AG04450 (cell line): ENCODE results near the gene CACHD1. TPM values are rescaled to one million over a fixed set of nuclear protein-coding genes. Genes with fewer than 3 reads are reported as not detected.
A peak's percentile ranks its signal among the peaks of the same experiment; 100 is the strongest.

Experiments
- CTCF ChIA-PET: fragments of 300-600, 350-600 bp; formaldehyde crosslinking; extraction: SDS; loops from one replicate; lab custom pipeline; 2022; ENCODE audit warnings: antibody characterized with exemption, inconsistent platforms; lab: Charles Lee
- POLR2A ChIA-PET: fragments of 350-600 bp; formaldehyde crosslinking; extraction: SDS; loops from one replicate; lab custom pipeline; 2021; ENCODE audit warnings: antibody characterized with exemption, inconsistent platforms; lab: Yijun Ruan, JAX
- DNase-seq: peaks from one replicate; pipeline ENCODE4 v3.0.0-alpha.2; 2011; ENCODE audit warnings: low read depth, low spot score
- H3K27ac ChIP-seq: one replicate; pipeline ENCODE4 v1.5.1; 2012; ENCODE audit warnings: low read depth, low read length, control low read depth
- H3K27me3 ChIP-seq: one replicate; pipeline ENCODE4 v1.6.0; 2012; ENCODE audit warnings: low read length; ENCODE audit not compliant: control insufficient read depth, insufficient read depth
- H3K4me3 ChIP-seq: 2 replicates; pipeline ENCODE4 v1.5.1; 2011; ENCODE audit warnings: mild to moderate bottlenecking, low read depth, low read length, control low read depth
- H3K9me3 ChIP-seq: 2 replicates; pipeline ENCODE4 v1.5.1; 2012; ENCODE audit warnings: low read length; ENCODE audit not compliant: control insufficient read depth, insufficient read depth
- polyA plus RNA-seq: library from polyadenylated mRNA; depleted of rRNA; stranded (reverse); fragments of >200 nt; gene quantifications from 2 replicates; pipeline ENCODE4 v1.2.3, GENCODE V29; 2011
- TF ChIP-seq, protein P1 (sequence below): IDR thresholded peaks from 2 replicates; pipeline ENCODE4 v1.5.1; 2011; ENCODE audit warnings: low read depth, low read length, control low read depth, inconsistent platforms

The CACHD1 gene
- polyA plus RNA-seq, 1 experiment, result 3.5 TPM

DNA sequence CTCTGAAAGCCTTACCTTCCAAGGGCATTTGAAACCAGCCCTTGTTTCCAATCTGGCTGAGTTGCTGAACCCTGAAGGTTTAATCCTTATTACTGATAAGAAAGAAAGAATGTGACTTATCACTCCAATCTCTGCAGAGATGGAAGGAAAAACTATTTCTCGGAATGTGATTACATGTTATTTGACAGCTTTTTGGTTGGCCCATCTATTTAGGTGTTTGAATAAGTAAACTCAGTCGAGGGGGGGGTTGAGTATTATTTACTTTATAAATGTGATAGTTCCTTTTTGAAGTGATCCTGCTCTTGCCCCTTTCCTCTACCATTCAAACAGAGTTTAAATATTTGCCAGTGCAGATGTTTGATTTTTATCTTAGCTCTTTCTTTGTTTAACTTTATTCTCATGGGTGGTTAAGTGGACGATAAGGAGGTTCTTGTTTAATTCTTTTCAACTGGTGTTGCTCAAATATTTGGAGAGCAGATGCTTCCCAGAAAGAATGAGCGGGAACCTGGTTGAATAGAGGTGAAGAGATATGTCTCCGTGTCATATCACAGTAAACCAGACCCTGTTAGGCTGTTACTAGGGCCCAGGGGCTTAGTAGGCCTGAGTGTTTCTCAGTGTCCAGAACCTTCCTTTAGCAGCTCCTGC is 126.1 kb downstream of the CACHD1 start:
- Histone ChIP-seq H3K9me3 (no peaks in the 10 kb centered on the region), H3K27ac (no peak overlapping the region), H3K4me3 (no peak overlapping the region), H3K27me3 (no peaks in the 10 kb centered on the region)
- TF ChIP-seq, protein P1, sequence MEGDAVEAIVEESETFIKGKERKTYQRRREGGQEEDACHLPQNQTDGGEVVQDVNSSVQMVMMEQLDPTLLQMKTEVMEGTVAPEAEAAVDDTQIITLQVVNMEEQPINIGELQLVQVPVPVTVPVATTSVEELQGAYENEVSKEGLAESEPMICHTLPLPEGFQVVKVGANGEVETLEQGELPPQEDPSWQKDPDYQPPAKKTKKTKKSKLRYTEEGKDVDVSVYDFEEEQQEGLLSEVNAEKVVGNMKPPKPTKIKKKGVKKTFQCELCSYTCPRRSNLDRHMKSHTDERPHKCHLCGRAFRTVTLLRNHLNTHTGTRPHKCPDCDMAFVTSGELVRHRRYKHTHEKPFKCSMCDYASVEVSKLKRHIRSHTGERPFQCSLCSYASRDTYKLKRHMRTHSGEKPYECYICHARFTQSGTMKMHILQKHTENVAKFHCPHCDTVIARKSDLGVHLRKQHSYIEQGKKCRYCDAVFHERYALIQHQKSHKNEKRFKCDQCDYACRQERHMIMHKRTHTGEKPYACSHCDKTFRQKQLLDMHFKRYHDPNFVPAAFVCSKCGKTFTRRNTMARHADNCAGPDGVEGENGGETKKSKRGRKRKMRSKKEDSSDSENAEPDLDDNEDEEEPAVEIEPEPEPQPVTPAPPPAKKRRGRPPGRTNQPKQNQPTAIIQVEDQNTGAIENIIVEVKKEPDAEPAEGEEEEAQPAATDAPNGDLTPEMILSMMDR, result no peak
- ChIA-PET POLR2A (no interaction called here), CTCF (no interaction called here)
- DNase-seq, result no peak

DNA sequence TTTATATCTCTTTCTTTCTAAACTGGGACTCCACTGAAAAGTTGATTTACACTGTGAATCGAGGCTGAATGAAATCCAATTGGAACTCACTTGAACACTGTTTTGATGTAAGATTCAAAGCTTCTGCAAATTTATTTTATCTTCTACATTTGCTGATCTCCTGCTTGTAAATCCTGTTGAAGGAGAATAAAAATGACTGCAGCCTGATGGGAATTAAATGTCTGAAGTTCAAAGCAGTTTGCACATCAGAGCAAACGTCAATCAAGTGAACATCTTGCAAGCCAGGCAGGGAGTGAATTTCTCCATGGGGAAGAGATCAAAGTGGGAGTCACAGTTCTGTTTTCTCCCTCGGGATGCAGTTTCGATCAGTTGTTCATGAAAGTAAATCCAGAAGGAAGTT is 127.2 kb downstream of the CACHD1 start:
- ChIA-PET POLR2A (no interaction called here), CTCF (interaction anchor here (1.7 kb wide), 1 partner anchor 14 kb away, joined by 5 read pairs; no protein-coding TSS in a partner anchor)
- TF ChIP-seq, protein P1, result no peak
- DNase-seq, result no peak
- no peaks in the 10 kb centered on the region for H3K9me3 ChIP-seq
- no peak overlapping the region for H3K27ac ChIP-seq
- H3K27me3 ChIP-seq, result no peaks in the 10 kb centered on the region
- H3K4me3 ChIP-seq, result no peak overlapping the region

DNA sequence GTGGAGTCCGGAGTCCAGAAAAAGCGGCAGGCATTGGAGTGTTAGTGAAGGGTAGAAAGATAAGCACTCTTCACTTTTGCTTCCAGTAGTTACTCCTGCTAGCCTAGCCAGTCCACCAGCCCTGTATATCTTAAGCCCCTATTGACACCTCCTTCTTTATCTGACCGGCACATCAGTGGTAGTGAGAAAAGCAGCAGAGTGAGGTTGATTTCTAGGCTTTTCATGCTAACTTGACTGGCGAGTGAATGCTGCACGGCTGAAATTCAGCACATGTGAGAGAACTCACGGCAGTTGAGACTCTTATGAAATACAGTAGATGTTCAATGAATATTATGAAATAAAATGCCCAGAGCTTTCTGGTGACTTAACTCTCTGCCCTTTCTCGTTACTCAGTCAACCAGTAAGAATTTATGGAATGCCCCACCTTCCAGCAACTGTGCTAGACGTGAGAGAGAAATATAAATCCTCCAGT is 128.2 kb downstream of the CACHD1 start:
- peak overlapping the region; percentile 31 for H3K4me3 ChIP-seq
- ChIA-PET POLR2A (no interaction called here), CTCF (interaction anchor here (1.7 kb wide), 1 partner anchor 15 kb away, joined by 5 read pairs; no protein-coding TSS in a partner anchor)

DNA sequence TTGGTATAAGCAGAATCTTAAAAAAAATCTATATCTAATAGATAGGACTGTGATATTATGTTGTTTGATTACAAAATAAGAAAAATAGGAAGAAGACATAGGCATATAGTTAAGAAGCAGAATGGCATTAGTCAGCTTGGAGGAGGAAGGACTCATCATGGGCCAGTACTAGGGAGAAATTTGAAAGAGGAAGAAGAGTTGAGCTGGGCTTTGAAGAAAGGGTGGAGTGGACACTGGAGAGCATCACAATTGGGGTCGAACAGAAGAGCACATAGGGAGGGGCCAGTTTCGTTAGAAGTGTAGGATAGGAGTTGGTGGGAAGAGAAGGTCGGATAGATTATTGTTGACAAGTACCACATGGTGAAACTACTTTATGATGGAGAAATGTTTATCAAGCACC is 129.3 kb downstream of the CACHD1 start:
- Histone ChIP-seq H3K4me3 (no peak overlapping the region), H3K9me3 (no peaks in the 10 kb centered on the region), H3K27ac (no peak overlapping the region), H3K27me3 (no peaks in the 10 kb centered on the region)
- CTCF ChIA-PET, result interaction anchor here (1.5 kb wide), 1 partner anchor 9 kb away, joined by 3 read pairs; no protein-coding TSS in a partner anchor
- TF ChIP-seq, protein P1, result no peak
- POLR2A ChIA-PET, result no interaction called here
- no peak for DNase-seq

More for the DNA sequence above, 128.2 kb downstream of the CACHD1 start:
- no peaks in the 10 kb centered on the region for H3K9me3 ChIP-seq
- TF ChIP-seq, protein P1, result no peak
- peak; percentile 39 for DNase-seq
- H3K27me3 ChIP-seq, result no peaks in the 10 kb centered on the region
- H3K27ac ChIP-seq, result no peak overlapping the region

DNA sequence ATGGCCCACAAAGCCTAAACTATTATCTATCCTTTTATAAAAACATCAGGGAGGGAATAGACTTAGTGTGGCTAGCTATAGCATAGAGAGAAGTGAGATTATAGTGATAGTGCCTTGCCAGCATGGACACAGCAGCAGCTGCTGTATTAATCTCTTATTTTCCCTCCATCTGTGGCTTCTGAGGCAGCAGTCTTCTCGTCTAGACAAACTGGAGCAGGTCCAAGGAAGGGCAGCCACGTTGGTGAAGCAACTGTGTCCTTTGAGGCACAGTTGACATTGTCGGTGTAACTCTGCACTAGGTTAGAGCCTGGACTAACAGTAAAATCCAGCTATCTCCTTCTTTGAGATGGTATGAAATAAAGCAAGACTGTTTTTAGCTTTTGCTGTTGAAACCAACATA is 131.3 kb downstream of the CACHD1 start:
- TF ChIP-seq, protein P1, result no peak
- Histone ChIP-seq H3K9me3 (no peaks in the 10 kb centered on the region), H3K27me3 (no peaks in the 10 kb centered on the region), H3K4me3 (no peak overlapping the region), H3K27ac (no peak overlapping the region)
- CTCF ChIA-PET, result interaction anchor here (1.1 kb wide), 1 partner anchor 13 kb away, joined by 3 read pairs; no protein-coding TSS in a partner anchor
- POLR2A ChIA-PET, result no interaction called here
- DNase-seq, result no peak
